GM21381 (cell line): Measurements from ENCODE around the gene ANAPC5.
"Not testable (repeated sequence)": the region's sequence is repeated elsewhere in the genome, so short reads cannot be mapped to it uniquely, and the experiment has no call there.

ENCODE experiments used
- ATAC-seq: cut with Tn5 transposase; IDR thresholded peaks from one replicate; pipeline ENCODE4 v1.9.1; 2021; ENCODE audit warnings: mild to moderate bottlenecking, moderate library complexity; ENCODE audit not compliant: unreplicated experiment

The ANAPC5 gene

DNA sequence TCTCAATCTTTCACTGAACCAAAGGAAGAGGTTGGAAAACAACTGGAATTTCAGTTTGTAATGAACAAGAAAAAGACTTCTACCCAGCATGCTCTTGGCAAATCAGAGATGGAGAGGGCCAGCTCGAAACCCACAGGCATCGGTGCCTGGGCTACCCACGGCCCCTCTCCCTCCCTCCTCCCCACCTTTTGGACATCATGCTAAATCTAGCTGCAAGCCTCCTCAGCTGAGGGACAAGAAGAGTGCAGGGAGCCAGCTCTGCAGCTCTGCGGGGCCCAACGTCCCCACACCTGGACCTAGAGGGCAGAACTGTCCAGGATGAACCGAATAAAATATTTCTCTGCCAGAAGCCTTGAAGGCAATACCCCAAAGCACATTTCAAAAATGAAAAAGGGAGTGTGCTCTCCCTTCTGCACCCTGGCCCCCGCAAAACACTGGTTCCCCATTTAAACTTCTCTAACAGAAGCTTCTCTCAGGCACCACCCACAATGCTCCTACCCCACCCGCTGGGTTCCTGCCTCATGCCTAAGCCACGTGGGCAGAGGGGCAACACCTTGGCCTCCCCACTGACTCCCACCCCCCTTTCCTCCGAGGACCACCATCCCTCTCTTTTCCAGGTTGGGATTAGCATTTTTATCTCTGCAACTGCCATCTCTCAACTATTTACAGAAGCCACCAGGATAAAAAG is 63.9 kb downstream of the ANAPC5 start:
- ATAC-seq: no peak

DNA sequence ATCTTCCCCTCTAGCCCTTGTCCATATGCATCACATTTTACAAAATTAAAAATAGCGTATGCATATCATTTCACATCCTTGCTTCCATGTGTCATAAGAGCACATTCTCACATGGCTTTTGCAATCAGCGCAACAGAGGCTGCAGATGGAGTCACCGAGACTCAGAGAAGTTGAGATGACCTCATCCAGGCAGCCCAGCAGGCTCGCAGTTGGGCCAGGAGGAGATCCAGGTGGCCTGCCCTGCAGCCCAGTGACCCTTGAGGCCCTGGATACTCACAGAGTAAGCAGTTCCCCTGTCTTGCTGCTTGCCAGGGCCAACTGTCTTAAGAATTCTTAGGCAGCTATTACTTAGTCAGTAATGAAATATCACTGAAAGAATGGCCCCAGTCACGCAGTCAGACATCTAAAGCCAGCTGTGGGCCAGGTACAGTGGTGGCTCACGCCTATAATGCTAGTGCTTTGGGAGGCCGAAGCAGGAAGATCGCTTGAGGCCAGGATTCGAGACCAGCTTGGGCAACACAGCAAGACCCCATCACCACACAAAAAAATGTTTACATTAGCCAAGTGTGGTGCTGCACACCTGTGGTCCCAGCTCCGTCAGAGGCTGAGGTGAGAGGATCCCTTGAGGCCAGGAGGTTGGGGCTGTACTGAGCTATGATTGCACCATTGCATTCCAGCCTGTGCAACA is 64.8 kb downstream of the ANAPC5 start:
- ATAC-seq: no peak

DNA sequence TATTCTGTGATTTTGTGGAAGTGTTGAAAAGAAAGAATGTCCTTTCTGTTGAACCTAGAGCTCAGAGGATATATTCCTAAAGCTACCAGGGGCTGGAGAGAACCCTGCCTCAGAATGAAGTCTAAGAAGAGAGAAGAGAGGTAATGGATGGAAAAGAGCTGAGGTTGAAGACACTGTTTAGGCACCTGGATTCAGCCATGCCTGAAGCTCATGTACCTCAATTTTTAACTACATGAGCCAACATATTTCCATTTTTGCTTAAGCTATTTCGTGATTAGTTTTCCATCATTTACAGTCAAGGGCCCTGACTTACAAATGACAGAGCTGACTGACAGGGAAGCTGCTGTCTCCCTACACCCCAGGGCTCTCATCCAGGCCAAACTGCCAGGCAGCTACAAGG is 66.4 kb downstream of the ANAPC5 start:
- no peak for ATAC-seq

DNA sequence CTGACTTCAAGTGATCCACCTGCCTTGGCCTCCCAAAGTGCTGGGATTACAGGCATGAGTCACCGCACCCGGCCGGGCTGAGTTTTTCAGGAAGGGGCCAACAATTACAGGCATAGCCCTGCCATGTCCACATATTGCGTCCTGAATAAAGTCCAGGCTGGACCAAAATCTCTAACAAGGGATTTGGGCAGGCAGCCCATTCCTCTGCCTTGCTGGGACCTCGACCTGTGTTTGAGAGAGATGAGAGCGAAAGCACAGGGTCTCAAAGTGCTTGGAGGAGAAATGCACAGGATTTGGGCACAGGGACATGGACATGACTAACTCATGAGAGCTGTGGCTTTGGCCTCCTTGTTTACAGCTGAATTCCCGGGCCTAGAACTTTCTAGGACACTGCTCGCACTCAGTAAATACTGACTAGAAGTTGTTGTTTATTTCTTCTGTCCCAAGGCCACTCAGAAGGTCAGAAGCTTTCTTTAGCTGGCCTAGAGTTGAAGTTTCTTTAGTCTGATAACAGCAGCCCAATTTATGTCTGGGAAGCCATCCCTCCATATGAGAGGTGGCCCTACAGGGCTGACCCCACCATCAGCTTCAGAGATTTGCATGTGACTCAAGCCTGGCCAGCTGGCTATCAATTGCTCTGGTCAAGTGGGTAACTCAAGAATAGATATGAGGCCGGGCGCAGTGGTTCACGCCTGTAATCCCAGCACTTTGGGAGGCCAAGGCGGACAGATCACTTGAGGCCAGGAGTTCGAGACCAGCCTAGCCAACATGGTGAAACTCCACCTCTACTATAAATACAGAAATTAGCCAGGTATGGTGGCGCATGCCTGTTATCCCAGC is 67.4 kb downstream of the ANAPC5 start:
- ATAC-seq: no peak

DNA sequence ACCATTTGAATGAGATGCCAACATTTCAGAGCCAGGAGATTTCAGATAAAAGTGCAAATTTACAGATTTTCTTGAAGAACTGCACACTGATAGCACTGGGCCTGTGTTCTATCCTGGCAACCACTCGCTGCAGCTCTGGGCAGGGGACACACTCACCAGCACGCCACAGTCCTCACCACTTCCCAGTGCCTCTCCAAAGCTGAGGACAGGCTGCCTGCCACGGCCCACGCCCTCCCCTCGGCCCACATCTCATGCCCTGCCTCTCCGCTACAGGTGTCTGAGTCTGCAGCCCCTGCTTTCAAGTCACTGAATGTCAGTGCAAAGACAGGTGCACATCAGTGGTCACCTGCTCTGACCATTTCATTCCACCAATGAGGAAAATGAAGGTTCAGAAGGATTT is 68.4 kb downstream of the ANAPC5 start:
- ATAC-seq: no peak

DNA sequence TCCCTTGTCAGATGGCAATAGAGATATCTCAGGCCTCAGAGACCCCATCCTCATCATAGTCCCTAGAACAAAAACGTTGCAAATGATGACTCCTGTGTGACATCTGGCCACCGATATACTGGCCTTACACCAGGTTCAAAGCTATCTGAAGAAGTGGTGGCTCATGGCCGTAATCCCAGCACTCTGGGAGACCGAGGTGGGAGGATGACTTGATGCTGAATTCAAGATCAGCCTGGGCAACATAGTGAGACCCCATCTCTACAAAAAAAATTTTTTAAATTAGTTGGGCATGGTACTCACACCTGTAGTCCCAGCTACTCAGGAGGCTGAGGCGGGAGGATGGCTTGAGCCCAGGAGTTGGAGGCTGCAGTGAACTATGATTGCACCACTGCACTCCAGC is 68.8 kb downstream of the ANAPC5 start:
- no peak for ATAC-seq

DNA sequence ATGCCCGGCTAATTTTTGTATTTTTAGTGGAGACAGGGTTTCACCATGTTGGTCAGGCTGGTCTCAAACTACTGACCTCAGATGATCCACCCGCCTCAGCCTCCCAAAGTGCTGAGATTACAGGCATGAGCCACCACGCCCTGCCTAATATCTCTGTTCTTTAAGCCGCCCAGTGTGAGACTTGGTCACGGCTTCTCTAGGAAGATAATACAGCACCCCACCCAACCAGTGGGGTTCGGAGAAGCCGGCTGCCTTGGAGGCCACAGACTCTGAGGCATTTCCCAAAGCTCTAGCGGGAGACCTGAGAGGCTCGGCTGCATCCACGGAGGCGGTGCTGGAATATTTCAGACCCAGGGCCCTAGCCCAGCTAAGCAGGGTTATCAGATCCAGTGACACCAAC is 69.3 kb downstream of the ANAPC5 start:
- ATAC-seq: not testable (repeated sequence)

DNA sequence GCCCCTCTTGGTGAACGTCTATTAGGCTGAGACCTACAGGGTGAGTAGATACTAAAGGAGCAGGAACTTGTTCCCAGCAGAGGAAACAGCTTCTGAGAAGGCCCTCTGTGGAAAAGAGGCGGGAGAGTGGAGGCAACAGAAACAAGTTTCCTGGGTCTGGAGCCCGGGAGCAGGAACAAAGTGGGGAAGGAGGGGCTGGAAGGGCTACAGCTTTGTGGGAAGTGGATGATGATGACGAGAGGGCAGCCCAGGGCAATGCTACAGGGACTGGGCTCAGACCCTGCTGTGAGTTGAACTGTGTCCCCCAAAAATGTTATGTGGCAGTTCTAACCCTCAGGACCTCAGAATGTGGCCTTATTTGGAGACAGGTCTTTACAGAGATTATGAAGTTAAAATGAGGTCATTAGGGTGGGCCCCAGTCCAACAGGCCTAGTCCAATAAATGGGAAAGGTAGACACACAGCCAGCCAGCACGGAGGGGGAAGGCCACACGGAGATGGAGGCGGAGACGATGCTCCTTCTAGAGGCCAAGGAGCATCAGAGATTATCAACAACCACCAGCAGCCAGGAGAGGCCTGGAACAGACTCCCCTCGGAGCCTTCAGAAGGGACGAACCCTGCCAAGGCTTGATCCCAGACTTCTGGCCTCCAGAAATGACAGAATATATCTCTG is 70.0 kb downstream of the ANAPC5 start:
- ATAC-seq: no peak

DNA sequence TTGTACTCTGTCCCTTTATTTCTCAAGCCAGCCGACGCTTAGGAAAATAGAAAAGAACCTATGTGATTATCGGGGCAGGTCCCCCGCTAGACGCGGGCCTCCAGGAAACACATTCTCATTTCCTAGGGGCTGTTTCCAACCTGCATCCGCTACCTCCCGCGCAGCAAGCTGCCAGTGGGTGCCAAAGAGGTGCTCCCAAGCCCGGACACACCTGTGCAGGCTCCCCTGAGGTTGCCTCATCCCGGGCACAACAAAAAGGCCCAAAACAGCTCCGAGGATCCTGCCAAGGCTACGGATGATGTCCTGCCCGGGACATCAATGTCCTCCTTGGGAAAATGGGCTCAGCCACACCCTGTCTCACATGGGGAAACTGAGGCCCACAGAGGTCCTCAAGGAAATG is 71.1 kb downstream of the ANAPC5 start:
- ATAC-seq: not testable (repeated sequence)

DNA sequence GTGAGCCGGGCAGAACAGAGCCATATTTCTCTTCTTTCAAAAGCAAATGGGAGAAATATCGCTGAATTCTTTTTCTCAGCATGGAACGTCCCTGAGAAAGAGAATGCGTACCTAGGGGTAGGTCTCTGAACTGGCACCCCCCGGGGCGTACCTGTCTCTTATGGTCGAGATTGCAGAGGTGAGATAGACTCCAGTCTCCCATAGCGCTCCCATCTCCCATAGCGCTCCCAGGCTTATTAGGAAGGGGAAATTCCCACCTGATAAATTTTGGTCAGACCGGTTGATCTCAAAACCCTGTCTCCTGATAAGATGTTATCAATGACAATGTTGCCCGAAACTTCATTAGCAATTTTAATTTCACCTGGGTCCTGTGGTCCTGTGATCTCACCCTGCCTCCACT is 71.7 kb downstream of the ANAPC5 start:
- not testable (repeated sequence) for ATAC-seq

DNA sequence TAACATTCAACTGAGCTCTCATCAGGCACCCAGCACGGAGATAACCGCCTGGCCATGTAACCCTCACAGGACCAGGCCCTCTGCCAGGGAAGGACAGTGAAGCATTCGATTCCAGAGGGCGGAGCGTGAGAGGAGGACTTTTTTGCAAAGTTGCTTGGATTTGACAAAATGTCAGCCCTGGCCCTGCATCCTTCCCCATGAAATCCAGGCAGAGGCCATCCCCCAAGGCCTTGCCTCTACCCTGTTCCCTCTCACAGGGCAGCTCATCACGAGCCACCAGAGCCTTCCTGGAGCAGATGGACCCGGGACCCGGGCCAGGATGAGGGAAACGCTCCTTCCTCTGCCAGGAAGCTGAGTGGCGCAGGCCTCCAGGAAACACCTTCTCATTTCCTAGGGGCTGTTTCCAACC is 72.7 kb downstream of the ANAPC5 start:
- ATAC-seq: no peak

DNA sequence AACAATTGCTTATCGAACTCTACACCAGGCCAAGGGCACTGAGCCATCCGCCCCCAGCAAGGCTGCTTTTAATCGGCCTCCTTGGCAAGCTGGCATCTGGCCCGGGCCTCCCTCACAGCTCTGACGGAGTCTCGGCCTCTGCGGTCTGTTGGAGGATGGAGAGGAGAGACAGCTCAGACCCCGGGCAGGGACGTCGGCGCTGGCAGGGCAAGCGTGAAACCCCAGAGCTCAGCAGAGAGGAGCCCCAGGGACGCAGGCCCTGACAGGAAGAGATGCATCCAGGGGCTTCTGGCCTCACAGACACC is 73.2 kb downstream of the ANAPC5 start:
- ATAC-seq: no peak

DNA sequence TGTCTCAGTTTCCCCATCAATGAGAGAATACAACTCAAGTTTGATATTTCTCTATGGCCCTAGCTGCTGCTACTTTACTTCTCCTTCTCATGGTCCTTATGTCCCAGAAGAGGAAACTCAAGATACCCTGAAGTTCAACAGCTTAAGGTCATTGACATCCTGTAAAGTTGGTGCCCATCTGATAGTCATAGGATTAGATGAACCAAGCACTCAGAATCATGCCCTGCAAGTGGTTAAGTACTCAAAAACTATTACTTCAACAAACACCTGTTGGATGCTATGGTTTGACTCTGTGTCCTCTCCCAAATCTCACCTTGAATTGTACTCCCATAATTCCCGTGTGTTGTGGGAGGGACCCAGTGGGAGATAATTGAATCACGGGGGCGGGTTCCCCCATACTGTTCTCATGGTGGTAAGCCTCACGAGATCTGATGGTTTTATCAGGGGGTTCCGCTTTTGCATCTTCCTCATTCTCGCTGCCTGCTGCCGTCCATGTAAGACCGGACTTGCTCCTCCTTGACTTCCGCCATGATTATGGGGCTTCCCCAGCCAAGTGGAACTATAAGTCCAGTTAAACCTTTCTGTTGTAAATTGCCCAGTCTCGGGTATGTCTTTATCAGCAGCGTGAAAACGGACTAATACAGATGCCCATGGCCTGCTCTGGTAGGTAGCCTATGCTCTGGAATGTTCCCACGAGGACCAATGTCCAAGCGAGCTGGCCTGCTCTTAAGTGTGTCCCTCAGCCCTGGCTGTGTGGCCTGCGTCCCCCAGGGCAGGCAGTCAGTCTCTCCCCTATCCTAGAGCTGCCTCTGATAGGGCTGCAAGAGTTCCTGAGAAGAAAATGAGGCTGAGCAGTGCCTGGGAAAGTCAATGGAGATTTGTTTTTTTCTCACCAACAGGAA is 73.8 kb downstream of the ANAPC5 start:
- no peak for ATAC-seq

DNA sequence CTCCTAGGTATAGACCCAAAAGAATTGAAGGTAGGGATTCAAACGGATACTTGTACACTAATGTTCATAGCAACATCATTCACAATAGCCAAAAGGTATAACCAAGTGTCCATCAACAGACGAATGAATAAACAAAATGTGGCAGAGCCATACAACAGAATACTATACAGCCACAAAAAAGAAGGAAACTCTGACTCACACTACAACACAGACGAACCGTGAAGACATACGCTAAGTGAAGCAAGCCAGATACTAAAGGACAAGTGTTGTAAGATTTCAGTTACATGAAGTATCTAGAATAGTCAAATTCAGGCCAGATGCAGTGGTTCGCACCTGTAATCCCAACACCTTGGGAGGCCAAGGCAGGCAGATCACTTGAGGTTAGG is 74.8 kb downstream of the ANAPC5 start:
- ATAC-seq: no peak

DNA sequence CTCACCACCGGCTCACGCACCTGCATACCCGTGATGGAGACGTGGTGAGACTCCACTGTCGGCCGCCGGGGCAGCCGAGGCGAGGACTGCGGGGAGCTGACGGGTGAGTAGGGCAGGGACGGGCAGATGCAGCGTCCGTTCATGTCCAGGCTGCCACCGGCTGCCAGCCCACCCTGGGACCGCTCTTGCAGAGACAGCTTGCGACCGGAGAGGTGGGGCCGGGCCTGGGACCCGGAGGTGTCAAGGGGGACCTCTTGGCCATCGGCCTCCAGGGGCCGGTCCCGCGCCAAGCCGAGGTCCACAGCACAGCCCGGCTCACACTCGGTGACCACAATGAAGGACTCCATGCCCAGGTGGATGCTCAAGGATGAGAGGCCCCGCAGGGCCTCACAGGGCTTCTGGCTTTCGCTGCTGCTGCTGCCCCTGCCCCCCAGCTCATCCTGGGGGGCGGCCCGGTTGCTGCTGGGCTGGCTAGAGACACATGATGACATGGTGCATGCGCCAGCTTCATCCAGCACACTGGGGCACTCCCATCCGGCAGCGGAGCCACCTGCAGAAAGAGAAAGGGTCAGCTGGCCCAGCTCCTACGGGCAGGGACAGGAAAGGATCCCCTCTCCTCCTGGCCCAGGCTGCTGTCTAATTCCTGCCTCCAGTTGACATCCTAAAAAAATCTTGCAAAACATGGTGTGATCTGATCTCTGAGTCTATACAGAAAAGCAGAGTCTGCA is 78.0 kb downstream of the ANAPC5 start:
- no peak for ATAC-seq

DNA sequence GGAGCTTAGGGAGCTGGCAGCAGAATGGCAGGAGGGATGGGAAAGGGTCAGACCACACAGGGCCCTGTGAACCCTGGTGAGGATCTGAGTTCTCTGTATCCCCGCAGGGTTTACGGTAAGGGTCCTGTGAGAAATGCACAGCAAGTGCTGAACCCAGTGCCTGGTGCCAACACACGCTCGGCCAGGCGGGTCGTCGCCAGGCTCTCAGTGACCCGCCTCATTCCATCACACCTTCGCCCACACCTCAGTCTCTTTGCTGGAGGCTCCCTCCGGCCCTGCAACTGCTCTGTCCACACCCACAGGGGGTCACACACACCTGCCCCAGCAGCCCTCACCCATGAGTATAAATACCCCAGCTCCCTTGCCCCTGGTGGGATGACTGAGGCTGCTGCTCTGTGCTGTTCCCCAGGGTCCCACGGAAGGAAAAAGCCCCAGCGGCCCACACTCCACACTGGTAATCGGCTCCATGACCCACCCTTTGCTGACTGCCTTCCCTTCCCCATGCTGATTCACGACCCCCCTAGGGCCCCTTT is 78.8 kb downstream of the ANAPC5 start:
- no peak for ATAC-seq

DNA sequence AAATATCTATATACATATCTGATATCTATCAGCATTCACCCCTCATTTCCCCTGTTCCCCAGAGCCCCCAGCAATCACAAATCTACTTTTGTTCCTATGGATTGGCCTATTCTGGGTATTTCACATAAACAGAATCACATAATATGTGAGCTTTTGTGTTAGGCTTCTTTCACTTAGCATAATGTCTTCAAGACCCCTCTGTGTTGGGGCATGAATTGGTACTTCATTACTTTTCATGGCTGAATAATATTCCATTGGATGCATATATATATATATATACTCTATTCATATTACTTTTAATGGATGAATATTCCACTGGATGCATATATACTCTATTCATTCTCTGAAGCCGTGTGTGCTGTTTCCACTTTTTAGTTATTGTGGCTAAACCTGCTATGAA is 84.4 kb downstream of the ANAPC5 start:
- ATAC-seq: no peak

DNA sequence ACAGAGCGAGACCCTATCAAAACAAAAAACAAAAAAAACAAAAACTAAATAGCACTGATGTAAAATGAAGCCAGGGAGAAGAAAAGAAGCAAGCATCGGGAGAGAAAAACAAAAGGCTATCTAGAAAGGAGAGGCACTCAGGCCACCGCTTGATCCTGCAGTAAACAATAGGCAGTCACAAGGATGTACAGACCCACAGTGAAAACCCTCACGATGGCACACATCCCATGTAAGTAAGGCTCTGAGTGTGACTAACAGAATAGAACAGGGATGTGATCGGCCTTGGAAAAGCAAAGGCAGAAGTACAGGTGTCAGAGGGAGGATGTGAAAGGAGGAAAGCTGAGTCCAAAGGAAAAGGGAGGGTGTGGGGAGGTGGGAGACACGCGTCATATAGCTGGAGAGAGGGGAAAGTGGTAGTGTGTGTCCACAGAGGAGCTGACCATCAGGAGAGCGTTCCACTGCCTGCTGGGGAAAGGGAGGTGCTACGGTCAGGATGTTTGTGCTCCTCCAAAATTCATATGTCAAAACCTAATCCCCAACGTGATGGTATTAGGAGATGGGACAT is 87.2 kb downstream of the ANAPC5 start:
- ATAC-seq: no peak

DNA sequence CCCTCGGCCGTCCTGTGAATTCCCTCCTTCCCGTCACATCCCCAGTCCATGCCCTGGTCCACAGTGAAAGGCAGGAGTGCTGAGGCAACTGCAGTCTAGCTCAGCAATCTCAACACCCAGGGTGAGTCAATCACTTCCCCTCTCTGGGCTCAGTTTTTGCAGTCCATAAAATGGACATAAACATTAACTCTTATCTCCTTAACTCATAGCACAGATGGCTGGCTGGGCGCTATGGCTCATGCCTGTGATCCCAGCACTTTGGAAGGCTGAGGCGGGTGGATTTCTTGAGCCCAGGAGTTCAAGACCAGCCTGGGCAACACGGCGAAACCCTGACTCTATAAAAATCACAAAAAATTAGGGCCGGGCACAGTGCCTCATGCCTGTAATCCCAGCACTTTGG is 88.1 kb downstream of the ANAPC5 start:
- no peak for ATAC-seq
